IPS DF 6.9 (cell line): ENCODE data around the gene VKORC1.

Source experiments
- DNase-seq: peaks from one replicate; pipeline ENCODE4 v3.0.0-alpha.2; 2013; ENCODE audit warnings: low read depth, low spot score
- H3K27ac ChIP-seq: one replicate; pipeline ENCODE4 v1.5.1; 2013; ENCODE audit warnings: low read length, control low read depth
- H3K27me3 ChIP-seq: 2 replicates; pipeline ENCODE4 v1.6.1; 2013; ENCODE audit warnings: mild to moderate bottlenecking, low read length; ENCODE audit not compliant: control insufficient read depth, insufficient read depth
- H3K36me3 ChIP-seq: 2 replicates; pipeline ENCODE4 v1.6.1; 2013; ENCODE audit warnings: low read length; ENCODE audit not compliant: control insufficient read depth, insufficient read depth
- H3K4me1 ChIP-seq: 2 replicates; pipeline ENCODE4 v1.6.1; 2013; ENCODE audit warnings: low read length; ENCODE audit not compliant: control insufficient read depth, insufficient read depth
- H3K4me3 ChIP-seq: 2 replicates; pipeline ENCODE4 v1.5.1; 2013; ENCODE audit warnings: mild to moderate bottlenecking, low read length
- H3K9me3 ChIP-seq: 2 replicates; pipeline ENCODE4 v1.6.1; 2013; ENCODE audit warnings: low read length, inconsistent platforms; ENCODE audit not compliant: control insufficient read depth, insufficient read depth
- WGBS: extraction: QIAGEN DNeasy Blood & Tissue Kit; methylation state at CpG from one replicate; pipeline ENCODE4 v1.1.7; 2013; ENCODE audit warnings: mixed read lengths, missing lambda C conversion rate; ENCODE audit not compliant: insufficient read length, insufficient coverage; 5-methylcytosine and 5-hydroxymethylcytosine counted together

Gene VKORC1

GRCh38 chr16:31113121-31114120 lies 18.8 kb upstream of the VKORC1 start:
- Histone ChIP-seq H3K4me1 (0 out of 2 replicates have a peak, but pooled peaks cover 2% of the 10 kb centered on the region), H3K27ac (no peak overlapping the region), H3K36me3 (peaks cover 7% of the 10 kb centered on the region), H3K4me3 (no peak overlapping the region), H3K27me3 (no peaks in the 10 kb centered on the region), H3K9me3 (no peaks in the 10 kb centered on the region)
- no CpG with 5 or more reads among the region's 5 CpGs for WGBS
- no peak for DNase-seq

GRCh38 chr16:31112711-31113110 lies 18.1 kb upstream of the VKORC1 start:
- no peak overlapping the region for H3K27ac ChIP-seq
- peaks cover 7% of the 10 kb centered on the region for H3K36me3 ChIP-seq
- H3K4me3 ChIP-seq, result no peak overlapping the region
- 0 out of 2 replicates have a peak, but pooled peaks cover 2% of the 10 kb centered on the region for H3K4me1 ChIP-seq
- no peaks in the 10 kb centered on the region for H3K27me3 ChIP-seq
- no peaks in the 10 kb centered on the region for H3K9me3 ChIP-seq
- no CpG with 5 or more reads among the region's 2 CpGs for WGBS
- no peak for DNase-seq

DNA sequence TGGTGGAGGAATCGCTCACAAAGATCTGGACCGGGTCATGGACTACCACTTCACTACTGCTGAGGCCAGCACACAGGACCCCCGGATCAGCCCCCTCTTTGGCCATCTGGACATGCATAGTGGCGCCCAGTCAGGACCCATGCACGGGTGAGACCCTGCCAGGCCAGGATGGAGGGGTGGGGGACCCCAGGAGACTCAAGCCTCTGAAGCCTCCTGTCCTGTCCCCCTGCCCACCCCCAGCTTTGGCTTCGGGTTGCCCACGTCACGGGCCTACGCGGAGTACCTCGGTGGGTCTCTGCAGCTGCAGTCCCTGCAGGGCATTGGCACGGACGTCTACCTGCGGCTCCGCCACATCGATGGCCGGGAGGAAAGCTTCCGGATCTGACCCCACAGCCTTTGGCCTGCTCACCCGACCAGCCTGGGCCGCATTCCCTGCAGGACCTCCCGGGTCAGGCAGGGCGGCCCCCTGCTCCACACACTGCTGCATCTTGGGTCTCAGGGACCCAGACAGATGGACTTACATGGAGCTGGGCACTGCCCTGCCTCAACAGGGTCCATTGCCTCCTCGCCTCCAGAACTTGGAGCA lies 17.4 kb upstream of the VKORC1 start:
- Histone ChIP-seq H3K4me3 (no peak overlapping the region), H3K27me3 (no peaks in the 10 kb centered on the region), H3K27ac (no peak overlapping the region), H3K36me3 (peaks cover 7% of the 10 kb centered on the region), H3K9me3 (no peaks in the 10 kb centered on the region), H3K4me1 (0 out of 2 replicates have a peak, but pooled peaks cover 2% of the 10 kb centered on the region)
- WGBS, result no CpG with 5 or more reads among the region's 23 CpGs
- DNase-seq, result no peak

GRCh38 chr16:31110106-31111034 lies 15.8 kb upstream of the VKORC1 start:
- H3K9me3 ChIP-seq, result no peaks in the 10 kb centered on the region
- H3K27ac ChIP-seq, result no peak overlapping the region
- no CpG with 5 or more reads among the region's 26 CpGs for WGBS
- H3K36me3 ChIP-seq, result peaks cover 7% of the 10 kb centered on the region
- no peak for DNase-seq
- no peak overlapping the region for H3K4me3 ChIP-seq
- no peaks in the 10 kb centered on the region for H3K27me3 ChIP-seq
- peaks cover 4% of the 10 kb centered on the region for H3K4me1 ChIP-seq

GRCh38 chr16:31109622-31110021 lies 15.0 kb upstream of the VKORC1 start:
- Histone ChIP-seq H3K27ac (no peak overlapping the region), H3K4me1 (peaks cover 4% of the 10 kb centered on the region), H3K36me3 (peaks cover 7% of the 10 kb centered on the region), H3K9me3 (no peaks in the 10 kb centered on the region), H3K27me3 (no peaks in the 10 kb centered on the region), H3K4me3 (no peak overlapping the region)
- no peak for DNase-seq
- WGBS, result no CpG with 5 or more reads among the region's 12 CpGs

- Histone ChIP-seq H3K27ac (no peak overlapping the region), H3K27me3 (no peaks in the 10 kb centered on the region), H3K9me3 (no peaks in the 10 kb centered on the region), H3K4me1 (peaks cover 4% of the 10 kb centered on the region), H3K4me3 (peak overlapping the region; percentile 78), H3K36me3 (peaks cover 7% of the 10 kb centered on the region)
- no peak for DNase-seq
- WGBS, result no CpG with 5 or more reads among the region's 57 CpGs
Observed at GRCh38 chr16:31108794-31109558, 14.4 kb upstream of the VKORC1 start.

GRCh38 chr16:31108035-31108793 lies 13.6 kb upstream of the VKORC1 start, which contains the start of gene BCKDK:
BCKDK (plus strand) TSS chr16:31108386; CDS start chr16:31109224, 838 bp downstream.
- Histone ChIP-seq H3K4me1 (peaks cover 4% of the 10 kb centered on the region), H3K27me3 (no peaks in the 10 kb centered on the region), H3K36me3 (peaks cover 7% of the 10 kb centered on the region), H3K9me3 (no peaks in the 10 kb centered on the region), H3K27ac (no peak within 1 kb of the TSS), H3K4me3 (peak within 1 kb of the TSS; percentile 78)
- no CpG with 5 or more reads among the region's 68 CpGs for WGBS
- DNase-seq, result no peak

DNA sequence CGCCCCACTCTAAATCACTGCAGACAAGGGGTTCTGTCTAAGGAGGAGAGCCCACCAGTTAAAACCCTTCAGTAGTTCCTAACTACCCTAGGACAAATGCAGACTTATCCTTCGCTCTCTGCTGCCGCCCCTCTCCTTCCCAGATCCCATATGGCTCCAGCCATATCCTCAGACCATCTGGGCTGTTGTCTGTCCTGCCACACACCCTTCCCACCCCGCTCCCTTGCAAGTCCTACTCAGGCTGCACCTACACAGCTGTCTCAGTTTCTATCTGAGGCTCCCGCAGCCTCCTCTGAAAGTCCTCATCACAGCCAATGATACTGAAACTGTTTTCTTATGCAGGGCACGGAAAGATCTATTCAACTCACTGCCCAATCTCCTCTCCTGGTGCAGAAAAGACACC lies 12.9 kb upstream of the VKORC1 start:
- H3K9me3 ChIP-seq, result no peaks in the 10 kb centered on the region
- H3K4me3 ChIP-seq, result no peak overlapping the region
- H3K27me3 ChIP-seq, result no peaks in the 10 kb centered on the region
- H3K27ac ChIP-seq, result no peak overlapping the region
- no peak for DNase-seq
- H3K36me3 ChIP-seq, result peaks cover 6% of the 10 kb centered on the region
- no CpG with 5 or more reads among the region's 6 CpGs for WGBS
- H3K4me1 ChIP-seq, result peaks cover 4% of the 10 kb centered on the region
